Stimulated activated CD8-positive, alpha-beta memory T cell treated with anti-CD3 and anti-CD28 coated beads, Interleukin-4, amount 100 ng/mL, for 24 hours (primary cell): ENCODE results near the gene TCF7.

Experiments
- DNase-seq: peaks from one replicate; pipeline ENCODE4 v3.0.0-alpha.2; 2020; ENCODE audit warnings: low read depth

Gene TCF7

DNA sequence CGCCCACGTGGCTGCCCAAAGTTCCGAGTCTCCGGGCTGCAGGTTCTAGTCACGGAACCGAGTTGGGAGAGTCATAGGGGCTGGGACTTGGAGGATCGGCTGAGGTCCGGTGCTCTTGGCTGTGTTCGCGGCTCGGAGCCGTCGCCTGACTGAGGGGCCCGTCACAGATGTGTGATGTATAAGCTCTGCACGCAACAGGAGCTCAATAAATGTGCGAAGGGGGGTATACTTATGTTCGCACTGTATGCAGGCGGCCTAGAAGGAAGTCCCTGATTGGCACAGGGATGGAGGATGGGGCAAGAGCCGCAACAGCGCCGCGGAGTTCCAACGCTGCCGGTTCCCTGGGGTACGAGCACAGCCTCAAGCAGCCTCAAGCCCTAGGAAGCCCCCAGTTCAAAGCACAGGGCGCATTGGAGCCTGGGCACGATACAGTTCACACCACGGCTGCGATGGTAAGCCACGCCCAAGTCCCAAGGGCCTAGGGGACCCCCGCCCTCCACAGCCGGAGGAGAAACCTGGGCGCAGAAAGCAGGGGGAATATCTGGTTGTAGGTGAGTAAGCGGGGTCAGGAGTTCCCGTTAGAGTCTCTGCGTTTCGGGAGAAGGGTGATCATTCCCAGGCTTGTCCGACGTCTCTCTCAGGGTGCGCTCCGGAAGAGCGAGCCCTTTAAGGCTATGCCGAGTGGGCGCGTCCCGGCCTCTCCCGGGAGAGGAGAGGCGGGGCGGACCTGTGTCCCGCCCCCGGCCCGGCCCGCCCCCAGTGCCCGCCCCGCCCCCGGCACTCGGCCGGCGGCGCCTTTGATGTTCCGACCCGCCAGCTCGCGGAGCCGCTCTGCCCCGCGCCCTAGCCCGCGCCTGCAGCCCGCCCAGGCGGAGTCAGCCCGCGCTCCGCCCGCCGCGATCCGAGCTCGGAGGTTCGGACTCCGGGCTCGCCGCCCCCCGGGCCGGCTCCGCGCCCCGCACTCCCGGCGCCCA, at the start of gene TCF7:
Gene TCF7, plus strand, starts transcription at position 780 of the 974 bp plus-strand sequence. CDS start 226 bp downstream, outside the sequence.
- DNase-seq = no peak

DNA sequence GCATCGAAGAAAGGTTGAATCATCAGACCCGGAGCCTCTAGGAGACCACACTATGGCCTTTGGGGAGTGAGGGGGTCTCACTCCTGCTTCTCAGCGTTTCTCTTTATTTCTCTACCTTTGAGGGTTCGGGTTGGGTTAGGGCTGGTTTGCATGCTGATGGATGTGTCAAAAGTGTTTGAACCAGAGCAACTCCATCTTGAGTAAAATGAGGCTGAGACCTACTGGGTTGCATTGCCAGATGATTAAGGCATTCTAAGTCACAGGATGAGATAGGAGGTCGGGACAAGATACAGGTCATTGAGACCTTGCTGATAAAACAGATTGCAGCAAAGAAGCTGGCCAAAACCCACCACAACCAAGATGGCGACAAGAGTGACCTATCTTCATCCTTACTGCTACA, 44.9 kb upstream of the TCF7 start:
- no peak for DNase-seq

DNA sequence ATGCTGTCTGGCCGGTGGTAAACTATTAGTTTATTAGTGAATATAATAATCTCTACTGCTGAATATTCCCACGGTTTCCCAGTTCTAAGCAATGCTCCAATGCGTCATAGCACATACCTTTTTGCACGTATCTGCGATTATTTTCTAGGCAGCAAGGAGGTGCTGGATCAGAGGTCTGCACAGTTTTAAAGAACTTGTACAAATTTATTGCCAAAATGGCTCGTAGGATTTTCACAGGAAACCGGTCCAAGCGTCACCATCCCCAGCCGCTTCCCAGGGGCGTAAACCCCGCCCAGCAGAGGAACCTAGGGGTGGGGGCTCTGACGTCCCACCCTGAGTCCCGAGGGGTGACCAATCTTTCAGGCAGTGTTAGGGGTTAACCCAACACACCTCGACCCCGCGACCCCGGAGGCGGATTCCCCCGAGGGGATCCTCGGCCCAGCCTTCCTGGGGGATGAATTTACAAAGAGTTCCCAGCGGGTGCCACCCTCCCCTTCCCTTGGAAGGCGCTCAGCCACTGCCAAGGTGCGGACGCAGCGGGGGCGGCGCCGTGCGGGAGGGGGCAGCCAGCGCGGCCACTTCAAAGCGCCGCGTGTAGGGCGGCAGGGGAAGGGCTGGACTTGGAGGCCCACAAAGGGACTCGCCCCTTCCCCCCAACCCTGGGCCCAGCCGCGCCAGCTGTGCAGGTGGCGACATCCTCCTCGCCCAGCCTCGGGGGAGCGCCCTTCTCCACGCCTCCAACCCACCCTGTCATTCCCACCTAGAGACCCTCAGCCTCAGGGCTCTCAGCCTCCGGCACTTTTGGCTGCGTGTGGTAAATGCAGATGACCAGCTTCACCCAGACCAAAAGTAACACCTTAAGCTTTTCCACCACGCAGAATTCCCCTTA, 43.5 kb upstream of the TCF7 start:
- no peak for DNase-seq

DNA sequence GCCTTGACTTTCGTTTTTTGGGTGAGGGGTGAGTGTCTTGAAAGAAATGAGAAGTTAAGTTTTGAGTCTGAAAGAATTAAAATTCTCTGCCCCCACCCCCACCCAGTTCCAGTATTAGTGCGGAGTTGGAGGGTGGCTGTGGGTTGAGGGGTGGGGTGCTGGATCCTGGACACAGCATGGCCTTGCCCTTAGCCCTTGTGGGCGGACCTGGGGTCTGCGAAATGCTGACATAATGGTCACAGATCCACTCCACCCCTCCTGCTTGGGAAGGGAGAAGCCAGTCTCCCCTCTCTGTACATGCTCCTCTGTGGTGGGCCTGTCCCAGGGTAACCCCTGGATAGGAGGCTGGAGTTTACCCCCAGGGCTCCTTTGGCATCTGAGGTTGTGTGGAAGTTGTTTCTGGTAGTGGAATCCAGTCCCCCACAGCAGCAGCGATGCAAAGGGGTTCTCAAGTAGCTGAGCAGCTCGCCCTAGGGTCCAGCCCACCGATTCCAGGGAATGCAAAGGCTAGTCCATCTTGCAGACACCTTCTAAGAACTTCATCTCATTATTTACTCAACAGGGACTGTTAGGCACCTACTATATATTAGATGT, 42.8 kb upstream of the TCF7 start:
- DNase-seq = no peak

DNA sequence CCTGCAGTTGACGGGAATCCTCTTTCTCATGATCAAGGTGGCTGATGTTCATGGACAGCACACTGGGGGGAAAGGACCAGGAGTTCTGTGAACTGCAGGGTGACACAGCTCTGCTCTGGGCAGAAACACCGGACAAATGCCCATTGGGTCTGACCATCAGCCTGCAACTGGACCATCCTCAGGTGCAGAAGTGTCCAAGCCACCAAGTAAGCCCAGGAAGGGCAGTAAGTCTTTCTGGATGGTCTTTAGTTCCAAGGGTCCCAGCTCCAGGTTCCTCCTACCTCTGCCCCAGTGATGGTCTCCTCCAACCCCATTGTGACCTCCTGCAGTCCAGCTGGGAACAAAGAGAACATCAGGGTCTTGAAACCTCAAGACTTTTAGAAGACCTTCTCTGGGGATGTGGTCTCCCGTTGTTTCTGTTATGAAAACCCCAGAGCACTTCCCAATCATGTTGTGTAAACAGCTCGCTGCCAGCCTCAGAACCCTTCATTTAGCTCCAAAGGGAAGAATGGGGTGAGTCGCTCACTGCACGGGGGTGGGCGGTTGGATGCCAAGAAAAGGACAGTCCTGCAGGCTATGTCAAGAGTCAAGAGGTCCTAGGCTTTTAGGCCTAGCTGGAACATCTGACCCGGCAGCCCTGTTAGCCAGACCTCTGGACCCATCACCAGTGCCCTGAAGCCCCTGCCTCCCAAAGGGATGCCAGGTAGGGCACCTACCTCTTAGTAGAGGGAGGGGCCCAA, 41.8 kb upstream of the TCF7 start:
- DNase-seq = no peak

DNA sequence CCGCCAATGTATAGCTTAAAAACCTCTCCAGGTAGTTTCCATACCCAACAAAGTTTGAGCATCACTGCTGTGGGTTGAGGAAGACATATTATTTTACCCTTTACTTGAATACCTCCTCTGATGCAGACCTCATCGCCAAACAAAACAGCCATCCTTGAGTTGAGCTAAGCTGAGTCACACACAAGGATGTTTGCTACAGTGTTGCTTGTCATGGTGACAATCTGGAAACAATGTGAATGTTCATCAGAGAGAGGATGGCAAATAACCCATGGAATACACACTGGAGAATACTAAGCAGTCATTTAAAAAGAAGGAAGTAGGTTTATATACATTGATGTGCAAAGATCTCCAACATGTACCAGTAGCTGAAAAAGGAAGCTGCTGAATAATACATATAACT, 41.1 kb upstream of the TCF7 start:
- DNase-seq = no peak

DNA sequence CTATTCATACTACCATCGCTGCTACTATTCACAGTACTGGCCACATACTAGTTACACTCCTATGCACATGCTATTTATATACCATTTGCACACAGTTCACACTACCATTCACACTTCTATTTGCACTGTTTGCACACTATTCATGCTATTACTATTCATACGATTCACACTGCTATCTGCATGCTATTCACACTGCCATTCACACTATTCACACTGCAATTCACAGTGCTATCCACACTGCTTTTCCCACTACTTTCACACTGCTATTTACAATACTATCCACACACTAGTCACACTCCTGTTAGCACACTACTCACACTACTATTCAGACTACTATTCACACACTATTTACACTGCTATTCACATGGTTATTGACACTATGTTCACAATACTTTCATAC, 39.4 kb upstream of the TCF7 start:
- no peak for DNase-seq

DNA sequence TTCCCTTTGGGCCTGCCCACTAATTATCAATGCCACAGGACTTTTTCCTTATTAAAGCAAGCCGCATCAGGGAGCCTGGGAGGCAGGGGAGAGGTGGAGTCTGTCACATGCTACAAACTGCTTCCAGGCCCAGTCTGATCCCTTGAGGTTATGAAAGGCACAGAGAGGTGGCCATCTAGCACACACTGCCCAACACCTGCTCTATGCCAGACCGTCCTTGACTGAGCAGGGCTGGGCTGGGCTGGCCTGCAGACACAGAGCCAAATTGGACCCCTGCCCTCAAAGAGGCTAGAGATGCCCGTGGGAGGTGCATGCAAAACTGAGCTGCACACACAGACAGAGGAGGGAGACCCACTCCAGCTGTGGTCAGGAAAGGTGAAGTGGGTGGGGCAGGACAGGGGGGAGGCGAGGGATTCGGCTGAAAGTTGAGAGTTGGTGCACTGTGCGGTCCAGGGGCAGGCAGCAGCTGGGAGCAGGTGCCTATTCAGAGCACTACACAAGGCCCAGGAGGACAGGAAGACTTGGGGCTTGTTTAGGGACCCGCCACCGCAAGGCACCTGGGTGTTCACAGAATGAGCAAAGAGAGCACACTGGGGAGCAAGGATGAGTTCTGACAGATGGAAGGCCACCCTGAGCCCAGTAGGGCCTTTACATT, 36.4 kb upstream of the TCF7 start:
- DNase-seq = no peak

DNA sequence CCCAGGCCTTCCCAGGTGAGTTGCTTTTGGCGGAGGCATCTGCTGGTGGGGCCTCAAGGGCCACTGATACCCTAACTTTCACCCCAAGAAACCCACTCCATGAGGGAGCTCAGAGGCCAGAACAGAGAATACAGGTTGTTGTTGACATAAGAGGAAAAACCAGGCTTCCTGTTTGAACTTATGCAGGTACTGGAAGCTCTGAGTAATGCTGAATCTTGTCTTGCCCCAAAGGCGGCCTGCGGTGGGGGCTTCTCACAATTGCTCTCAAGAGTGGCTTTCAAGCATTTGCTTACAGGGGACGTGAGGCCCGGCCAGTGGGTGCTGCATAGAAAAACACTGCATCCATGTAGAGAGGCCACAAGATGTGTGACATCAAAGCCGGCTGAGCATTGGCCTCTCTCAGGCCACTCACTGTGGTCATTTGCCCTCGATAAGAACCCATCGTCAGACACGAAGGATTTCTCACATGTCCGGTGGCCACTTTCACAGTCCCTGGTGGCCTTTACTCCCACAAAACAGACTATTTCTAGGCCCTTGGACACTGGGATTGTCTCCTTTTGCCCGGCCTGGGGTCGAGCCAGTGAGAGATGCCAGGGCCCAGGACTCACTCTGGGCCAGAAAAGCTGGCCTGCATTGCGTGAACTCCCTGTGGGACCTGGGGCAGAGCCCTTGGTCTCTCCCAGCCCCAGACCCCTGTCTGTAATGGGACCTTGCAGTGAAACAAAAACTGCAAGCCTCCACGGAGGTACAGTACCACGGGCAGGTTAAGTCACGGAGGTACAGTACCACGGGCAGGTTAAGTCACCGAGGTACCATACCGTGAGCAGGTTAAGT, 34.5 kb upstream of the TCF7 start:
- peak; percentile 53 for DNase-seq

DNA sequence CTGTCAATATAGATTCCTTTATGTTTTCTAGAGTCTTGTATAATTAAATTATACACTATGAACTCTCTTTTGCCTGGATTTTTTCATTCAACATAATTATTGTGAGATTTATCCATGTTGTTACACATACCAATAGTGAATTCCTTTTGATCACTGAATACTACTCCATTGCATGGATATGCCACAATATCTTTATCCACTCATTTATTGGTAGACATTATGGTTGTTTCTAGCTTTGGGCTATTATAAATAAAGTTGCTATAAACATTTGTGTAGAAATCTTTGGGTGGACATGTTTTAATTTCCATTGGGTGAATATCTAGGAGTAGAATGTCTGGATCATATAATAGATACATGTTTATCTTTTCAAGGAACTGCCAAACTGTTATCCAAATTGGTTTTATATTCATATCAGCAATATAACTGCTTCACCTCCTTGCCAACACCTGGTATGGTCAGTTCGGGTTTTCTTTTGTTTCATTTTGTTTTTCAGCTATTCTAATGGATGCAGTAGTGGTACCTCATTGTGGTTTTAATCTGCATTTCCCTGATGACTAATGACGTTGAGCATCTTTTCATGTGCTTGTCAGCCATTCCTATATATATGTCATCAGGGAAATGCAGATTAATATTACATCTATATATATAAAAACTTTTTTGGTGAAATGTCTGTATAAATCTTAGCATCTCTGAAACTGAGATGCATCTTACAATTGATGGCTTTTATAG, 32.1 kb upstream of the TCF7 start:
- DNase-seq = no peak

DNA sequence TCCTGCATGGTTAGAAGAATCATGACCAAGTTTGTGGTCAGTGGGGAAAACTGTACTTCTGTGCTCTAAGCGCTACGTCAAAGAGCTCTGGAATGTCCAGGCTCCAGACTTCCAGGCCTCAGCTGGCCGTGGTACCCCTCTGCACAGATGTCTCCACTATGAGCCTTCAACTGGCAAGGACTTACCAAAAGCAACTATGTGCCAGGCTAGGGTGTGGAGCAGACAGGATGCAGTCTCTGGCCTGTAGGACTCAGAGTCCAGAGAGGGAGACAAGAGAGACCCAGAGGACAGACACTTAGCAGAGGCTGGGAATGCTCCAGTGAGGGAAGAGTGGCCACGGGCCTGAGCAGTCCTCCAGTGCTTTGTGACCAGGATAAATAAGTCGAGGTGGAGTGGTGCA, 31.0 kb upstream of the TCF7 start:
- no peak for DNase-seq

DNA sequence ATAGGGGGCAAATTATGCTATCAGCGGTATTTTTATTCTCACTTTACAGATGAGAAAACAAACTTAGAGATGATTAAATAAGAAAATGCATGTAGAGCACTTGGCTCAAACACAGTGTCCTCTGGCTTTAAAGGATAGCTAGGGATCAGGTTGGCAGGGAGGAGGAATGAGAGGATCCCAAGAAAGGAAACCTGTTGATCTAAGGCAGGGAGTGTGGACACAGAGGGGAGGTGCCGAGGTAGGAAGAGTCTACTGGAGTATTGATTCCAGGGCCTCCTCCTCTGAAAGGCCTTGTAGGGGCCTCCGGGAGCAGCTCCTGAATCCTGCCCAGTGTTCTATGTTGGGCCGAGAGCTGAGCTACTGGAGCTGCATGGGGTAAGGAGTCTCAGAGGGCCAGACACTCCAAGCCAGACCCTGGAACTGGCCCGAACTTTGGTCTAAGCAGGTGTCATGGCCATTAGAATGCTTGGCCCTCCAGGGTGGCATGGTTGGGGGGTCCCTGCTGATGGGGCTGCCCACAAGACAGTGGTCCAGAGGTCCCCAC, 30.4 kb upstream of the TCF7 start:
- no peak for DNase-seq

DNA sequence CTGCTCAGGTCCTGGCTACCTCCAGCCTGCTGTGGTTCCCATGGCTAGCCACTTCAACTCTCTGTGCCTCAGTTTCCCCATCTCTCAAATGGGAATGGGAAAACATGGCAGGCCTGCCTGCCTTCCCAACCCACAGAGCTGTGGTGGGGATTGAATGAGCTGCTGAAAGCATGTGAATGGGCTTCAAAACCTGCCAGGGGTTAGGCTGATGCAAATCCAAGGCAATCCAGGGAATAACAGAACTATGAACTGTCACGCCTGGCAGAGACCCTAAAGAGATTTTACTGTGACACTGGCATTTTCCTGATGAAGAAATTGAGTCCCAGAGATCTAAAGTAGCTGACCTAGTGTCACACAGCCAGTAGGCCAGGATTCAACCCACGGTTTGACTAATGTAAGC, 29.9 kb upstream of the TCF7 start:
- no peak for DNase-seq

DNA sequence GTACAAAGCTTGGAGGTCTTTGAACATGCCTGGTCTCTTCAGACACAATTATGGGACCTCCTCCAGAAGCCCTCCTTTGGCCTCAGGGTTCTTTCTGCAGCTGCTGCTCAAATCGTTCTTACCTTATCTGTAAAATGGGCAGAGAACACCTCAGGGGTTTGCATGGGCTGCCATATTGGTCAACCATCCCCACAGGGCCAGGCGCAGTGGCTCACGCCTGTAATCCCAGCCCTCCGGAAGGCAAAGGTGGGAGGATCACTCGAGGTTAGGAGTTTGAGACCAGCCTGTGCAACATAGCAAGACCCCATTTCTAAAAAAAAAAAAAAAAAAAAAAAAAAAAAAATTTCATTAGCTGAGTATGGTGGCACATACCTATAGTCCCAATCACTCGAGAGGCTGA, 29.1 kb upstream of the TCF7 start:
- no peak for DNase-seq

DNA sequence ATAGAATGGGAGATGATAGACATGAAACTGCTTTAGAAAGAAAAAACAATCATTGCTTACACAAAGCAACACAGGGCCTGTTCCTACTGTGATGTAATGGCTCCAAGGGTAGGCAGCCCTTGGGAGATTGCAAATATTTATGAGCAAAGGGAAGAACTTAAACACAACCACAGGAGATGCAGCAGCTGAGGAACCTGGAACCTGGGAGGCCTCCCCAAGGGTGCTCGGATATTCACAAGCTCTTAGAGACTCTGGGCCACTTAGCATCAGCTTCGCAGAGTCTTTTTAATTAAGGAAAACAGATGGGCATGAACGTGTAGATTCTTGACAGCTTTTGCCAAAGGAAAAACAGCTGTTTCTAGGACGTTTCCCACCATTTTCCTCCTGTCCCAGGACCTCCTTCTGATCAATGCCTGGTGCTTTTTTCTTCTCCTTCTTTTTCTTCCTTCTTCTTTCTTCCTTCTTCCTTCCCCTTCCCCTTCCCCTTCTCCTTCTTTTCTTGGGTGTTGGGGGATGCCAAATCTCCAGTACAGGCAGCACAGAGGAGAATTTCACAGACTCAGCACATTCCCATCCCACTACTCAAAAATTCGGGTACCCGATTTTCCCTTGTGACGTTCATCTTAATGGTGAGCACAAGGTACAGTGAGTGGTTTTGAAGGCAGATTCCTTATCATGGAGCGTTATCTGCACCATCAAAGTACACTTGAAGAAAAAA, 28.1 kb upstream of the TCF7 start:
- DNase-seq = no peak

DNA sequence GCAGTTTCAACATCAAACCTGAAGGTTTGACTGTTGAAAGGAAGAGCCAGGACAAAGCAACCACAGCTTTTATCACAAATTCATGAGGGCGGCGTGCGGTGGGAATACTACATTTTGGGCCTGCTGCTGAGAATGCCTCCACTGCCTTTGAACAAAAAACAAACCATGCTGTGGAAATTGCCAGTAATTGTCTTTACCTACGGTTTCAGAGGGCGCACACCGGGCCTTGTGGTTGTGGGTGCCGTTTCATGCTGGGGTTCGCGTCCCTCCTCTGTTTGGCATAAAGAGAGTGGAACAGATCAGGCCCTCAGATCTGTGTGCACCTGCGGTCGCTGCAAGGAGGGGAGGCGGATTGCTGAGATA, 27.6 kb upstream of the TCF7 start:
- DNase-seq = peak; percentile 63

DNA sequence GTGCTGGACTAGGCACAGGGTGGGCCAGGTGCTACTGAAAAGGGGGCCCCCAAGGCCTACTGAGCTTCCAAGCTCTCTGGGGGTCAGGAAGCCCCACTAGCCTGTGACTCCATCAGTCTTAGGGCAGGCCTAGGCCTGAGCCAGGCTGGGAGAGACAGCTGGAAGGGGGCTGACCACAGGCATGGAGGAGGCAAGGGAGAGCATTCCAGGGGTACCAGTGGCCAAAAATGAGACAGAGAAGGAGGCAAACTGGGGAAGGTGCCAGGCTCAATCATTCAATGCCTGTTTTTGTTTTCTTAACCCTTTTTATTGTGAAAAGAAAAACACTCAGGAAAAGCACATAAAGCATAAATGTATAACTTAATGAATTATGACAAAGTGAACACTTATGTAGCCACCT, 26.2 kb upstream of the TCF7 start:
- DNase-seq = no peak

DNA sequence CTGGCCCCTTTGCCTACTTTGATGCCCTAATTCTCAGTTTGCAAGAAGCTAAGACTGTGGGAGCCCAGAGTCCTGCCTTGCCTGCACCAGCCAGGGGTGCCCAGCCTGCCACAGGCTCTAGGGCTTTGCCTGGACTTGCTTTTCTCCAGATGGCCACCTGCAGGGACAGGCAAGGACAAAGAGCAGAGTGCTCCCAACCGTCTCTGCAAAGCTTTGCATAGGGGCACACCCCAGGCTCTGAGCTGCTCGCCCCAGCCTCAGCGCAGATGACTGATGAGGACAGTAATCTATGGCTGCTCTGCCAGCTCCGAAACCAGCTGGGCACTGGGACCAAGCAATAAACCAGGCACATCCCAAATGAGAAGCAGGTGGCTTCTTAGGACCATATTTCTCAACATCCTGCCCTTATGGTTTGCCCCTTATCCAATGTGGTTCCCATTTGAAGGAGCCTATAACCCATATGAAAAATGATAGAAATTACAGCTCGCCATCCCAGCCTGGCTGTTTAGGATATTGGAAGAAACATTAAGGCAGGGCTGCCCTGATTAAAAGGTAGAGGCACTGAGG, 25.4 kb upstream of the TCF7 start:
- DNase-seq = no peak
